GM23338 (cell line): ENCODE results near the gene MFAP3. TPM values are rescaled to one million over a fixed set of nuclear protein-coding genes. Genes with fewer than 3 reads are reported as not detected.

Source experiments
- ATAC-seq: fragments of 200-7000 bp; cut with Tn5 transposase; 3 replicates; pipeline ENCODE4 v1.9.1; 2020
- DNase-seq: peaks from one replicate; pipeline ENCODE4 v3.0.0-alpha.2; 2015; ENCODE audit warnings: low spot score
- H2AFZ ChIP-seq: fragments of 200-600 bp; sonication (generic); 2 replicates; pipeline ENCODE4 v1.8.0; 2016; ENCODE audit warnings: antibody characterized with exemption, mild to moderate bottlenecking, moderate library complexity
- H3F3A ChIP-seq: fragments of 200-600 bp; sonication (generic); replicated peaks from 2 replicates; pipeline ENCODE4 v1.8.0; 2017; ENCODE audit warnings: antibody characterized with exemption, mixed run types, low read depth
- H3K27ac ChIP-seq: fragments of 200-600 bp; sonication (generic); 2 replicates; pipeline ENCODE4 v1.6.1; 2016; ENCODE audit warnings: low read depth
- H3K27me3 ChIP-seq: fragments of 200-600 bp; sonication (generic); 2 replicates; pipeline ENCODE4 v1.8.0; 2016; ENCODE audit warnings: mild to moderate bottlenecking, mixed run types, moderate library complexity; ENCODE audit not compliant: insufficient read depth
- H3K36me3 ChIP-seq: fragments of 200-600 bp; sonication (generic); 2 replicates; pipeline ENCODE4 v1.8.0; 2016; ENCODE audit warnings: mild to moderate bottlenecking; ENCODE audit not compliant: insufficient read depth
- H3K4me1 ChIP-seq: fragments of 200-600 bp; sonication (generic); 2 replicates; pipeline ENCODE4 v1.8.0; 2016; ENCODE audit warnings: mild to moderate bottlenecking, moderate library complexity; ENCODE audit not compliant: insufficient read depth
- H3K4me2 ChIP-seq: fragments of 200-600 bp; sonication (generic); 2 replicates; pipeline ENCODE4 v1.7.1; 2017; ENCODE audit warnings: mixed run types
- H3K4me3 ChIP-seq: fragments of 200-600 bp; sonication (generic); 2 replicates; pipeline ENCODE4 v1.6.1; 2016; ENCODE audit warnings: mixed run types
- H3K79me2 ChIP-seq: fragments of 200-600 bp; sonication (generic); replicated peaks from 2 replicates; pipeline ENCODE4 v1.8.0; 2017; ENCODE audit warnings: mild to moderate bottlenecking; ENCODE audit not compliant: insufficient read depth
- H3K9me2 ChIP-seq: fragments of 200-600 bp; sonication (generic); 2 replicates; pipeline ENCODE4 v1.8.0; 2017; ENCODE audit not compliant: insufficient read depth
- H4K20me1 ChIP-seq: fragments of 200-600 bp; sonication (generic); replicated peaks from 2 replicates; pipeline ENCODE4 v1.8.0; 2017; ENCODE audit warnings: mild to moderate bottlenecking; ENCODE audit not compliant: insufficient read depth
- H3K27ac Mint-ChIP-seq: 2 replicates; pipeline ENCODE4 v1.8.0; 2020; ENCODE audit warnings: inconsistent platforms, mild to moderate bottlenecking, moderate library complexity, mixed read lengths
- H3K27me3 Mint-ChIP-seq: 3 replicates; pipeline ENCODE4 v1.8.0; 2022; ENCODE audit warnings: low read depth, mild to moderate bottlenecking, moderate library complexity, mixed read lengths, inconsistent platforms; ENCODE audit not compliant: insufficient read depth, poor library complexity
- H3K36me3 Mint-ChIP-seq: 3 replicates; pipeline ENCODE4 v1.8.0; 2021; ENCODE audit warnings: low read depth, mild to moderate bottlenecking, inconsistent platforms, moderate library complexity, mixed read lengths
- H3K4me1 Mint-ChIP-seq: 3 replicates; pipeline ENCODE4 v1.8.0; 2020; ENCODE audit warnings: mild to moderate bottlenecking, inconsistent platforms, mixed read lengths
- H3K4me3 Mint-ChIP-seq: 3 replicates; pipeline ENCODE4 v1.8.0; 2021; ENCODE audit warnings: moderate library complexity, mild to moderate bottlenecking, inconsistent platforms, mixed read lengths
- H3K9me3 Mint-ChIP-seq: 3 replicates; pipeline ENCODE4 v1.8.0; 2020; ENCODE audit warnings: moderate library complexity, mild to moderate bottlenecking, inconsistent platforms, mixed read lengths
- ETS1 ChIP-seq: IDR thresholded peaks from 2 replicates; pipeline ENCODE4 v1.6.1; 2016; ENCODE audit warnings: antibody characterized with exemption
- JUNB ChIP-seq: IDR thresholded peaks from one replicate; pipeline ENCODE4 v1.6.1; 2016; ENCODE audit warnings: antibody characterized with exemption; ENCODE audit not compliant: unreplicated experiment
- NANOG ChIP-seq: IDR thresholded peaks from 2 replicates; pipeline ENCODE4 v1.6.1; 2016; ENCODE audit warnings: antibody characterized with exemption, borderline replicate concordance
- POLR2AphosphoS5 ChIP-seq: IDR thresholded peaks from 2 replicates; pipeline ENCODE4 v1.6.1; 2016; ENCODE audit warnings: antibody characterized with exemption, low read depth
- REST ChIP-seq: IDR thresholded peaks from one replicate; pipeline ENCODE4 v1.6.1; 2018; ENCODE audit warnings: antibody characterized with exemption; ENCODE audit not compliant: unreplicated experiment
- ZNF462 ChIP-seq: fragments of 250-450 bp; sonication (Bioruptor Pico); IDR thresholded peaks from 2 replicates; pipeline ENCODE4 v1.5.0; 2020; ENCODE audit warnings: mild to moderate bottlenecking, moderate library complexity
- polyA plus RNA-seq: library from polyadenylated mRNA; unstranded; fragments of >200 nt; fragmentation: Nextera tagmentation; extraction: Ambion mirVana; gene quantifications from 2 replicates; pipeline ENCODE4 v1.2.1, GENCODE V29; 2016
- total RNA-seq: library from RNA; depleted of rRNA; stranded (reverse); fragments of >200 nt; shearing (Covaris generic); gene quantifications from 2 replicates; pipeline ENCODE4 v1.2.3, GENCODE V29; 2014

MFAP3 gene
- total and polyA plus RNA-seq, 2 experiments from 2014 or later, result 2.9 to 47.5 TPM

- ATAC-seq (peak; percentile 90), DNase-seq (peak; percentile 78)
- Mint-ChIP-seq H3K27ac (no peak overlapping the region), H3K36me3 (no peaks in the 10 kb centered on the region), H3K4me3 (no peak overlapping the region), H3K27me3 (no peaks in the 10 kb centered on the region), H3K4me1 (peaks cover 16% of the 10 kb centered on the region), H3K9me3 (no peaks in the 10 kb centered on the region)
- H3K27ac ChIP-seq, result no peak overlapping the region
- H3K4me2 ChIP-seq, result no peak overlapping the region
- peaks cover 6% of the 10 kb centered on the region; the same call in 1 of the 2 replicates for H3K4me1 ChIP-seq
- no peaks in the 10 kb centered on the region for H3K79me2 ChIP-seq
- H3K9me2 ChIP-seq, result no peaks in the 10 kb centered on the region
- H3K4me3 ChIP-seq, result no peak overlapping the region
- no peak overlapping the region for H2AFZ ChIP-seq
- H3F3A ChIP-seq, result no peaks in the 10 kb centered on the region
- H4K20me1 ChIP-seq, result no peaks in the 10 kb centered on the region
- TF ChIP-seq JUNB (no peak), NANOG (no peak), ZNF462 (CRISPR knock-in tag) (no peak), POLR2AphosphoS5 (no peak), ETS1 (no peak), REST (peak; percentile 92)
- no peaks in the 10 kb centered on the region for H3K27me3 ChIP-seq
- no peaks in the 10 kb centered on the region for H3K36me3 ChIP-seq
Observed at GRCh38 chr5:154097031-154097430, 58.3 kb downstream of the MFAP3 start.
